ENCODE measurements around the gene PTPRQ.

The PTPRQ gene

GRCh38 chr12:80443974-80444666, at the start of gene PTPRQ:
PTPRQ (plus strand) TSS chr12:80444235; CDS start chr12:80444346, 111 bp downstream.
- ChIA-PET CTCF (no interaction called here), POLR2A (no interaction called here)
- TF ChIP-seq ZSCAN30 (tag by site-specific recombination; IDR thresholded peaks at IDR 0.05) (no peak), ZBTB8A (tag by site-specific recombination; IDR thresholded peaks at IDR 0.05) (no peak)
- no peaks in the 10 kb centered on the region for H3K9me3 ChIP-seq (ENCODE audit: control insufficient read depth, insufficient read depth, low read depth, low read length)
- no peaks in the 10 kb centered on the region for H3K36me3 ChIP-seq (ENCODE audit: control insufficient read depth in 2 of 2, insufficient read depth in 1 of 2, low read length in 2 of 2)
- no peak within 1 kb of the TSS for H3K4me3 ChIP-seq (ENCODE audit: low read depth, low read length)
- H3K27ac ChIP-seq (ENCODE audit: extremely low read depth, low read depth, low read length): no peak within 1 kb of the TSS
- H3K4me1 ChIP-seq (ENCODE audit: control insufficient read depth, insufficient read depth, low read length): peaks cover 2% of the 10 kb centered on the region; the same call in 1 of the 2 replicates

- no peaks in the 10 kb centered on the region for H3K4me1 ChIP-seq (ENCODE audit: control insufficient read depth, insufficient read depth, low read length)
- no peak overlapping the region for H3K4me3 ChIP-seq (ENCODE audit: low read depth, low read length)
- POLR2A ChIA-PET: no interaction called here
- TF ChIP-seq GLI4 (tag by site-specific recombination; IDR thresholded peaks at IDR 0.05) (no peak), ZNF311 (tag by site-specific recombination; IDR thresholded peaks at IDR 0.05; ENCODE audit: borderline replicate concordance) (no peak), ZBTB21 (tag by site-specific recombination; IDR thresholded peaks at IDR 0.05) (no peak), ZNF24 (tag by site-specific recombination; IDR thresholded peaks at IDR 0.05) (no peak), ZNF830 (tag by site-specific recombination; IDR thresholded peaks at IDR 0.05; ENCODE audit: low read depth) (no peak), ZNF426 (tag by site-specific recombination; IDR thresholded peaks at IDR 0.05) (no peak), HOXA7 (CRISPR knock-in tag; IDR thresholded peaks at IDR 0.05; ENCODE audit: borderline replicate concordance) (no peak), ZNF184 (tag by site-specific recombination; IDR thresholded peaks at IDR 0.05) (no peak), SETDB1 (IDR thresholded peaks at IDR 0.05; ENCODE audit: insufficient read length, low read length) (no peak), ZNF350 (tag by site-specific recombination; IDR thresholded peaks at IDR 0.05) (no peak), KLF10 (tag by site-specific recombination; IDR thresholded peaks at IDR 0.05) (no peak), ZNF140 (tag by site-specific recombination; IDR thresholded peaks at IDR 0.05) (no peak)
- no peak overlapping the region for H3K27ac ChIP-seq (ENCODE audit: extremely low read depth, low read depth, low read length)
- no peaks in the 10 kb centered on the region for H3K36me3 ChIP-seq (ENCODE audit: control insufficient read depth in 2 of 2, insufficient read depth in 1 of 2, low read length in 2 of 2)
- CTCF ChIA-PET: interaction anchor here (1.7 kb wide), 1 partner anchor 13 kb away, joined by 7 read pairs; no protein-coding TSS in a partner anchor
- no peaks in the 10 kb centered on the region for H3K9me3 ChIP-seq (ENCODE audit: control insufficient read depth, insufficient read depth, low read depth, low read length)
Observed at GRCh38 chr12:80400571-80400991, 43.5 kb upstream of the PTPRQ start.

- H3K27ac ChIP-seq (ENCODE audit: extremely low read depth, low read depth, low read length): no peak overlapping the region
- no peaks in the 10 kb centered on the region for H3K9me3 ChIP-seq (ENCODE audit: control insufficient read depth, insufficient read depth, low read depth, low read length)
- ChIA-PET CTCF (interaction anchor here (0.6 to 1.7 kb wide), 2 partner anchors 12 to 204 kb away, joined by 3 to 7 read pairs; no protein-coding TSS in a partner anchor), POLR2A (no interaction called here)
- H3K4me1 ChIP-seq (ENCODE audit: control insufficient read depth, insufficient read depth, low read length): no peaks in the 10 kb centered on the region
- TF ChIP-seq SCRT2 (tag by site-specific recombination; IDR thresholded peaks at IDR 0.05) (no peak), HOXC10 (CRISPR knock-in tag; IDR thresholded peaks at IDR 0.05) (no peak), ZNF404 (tag by site-specific recombination; IDR thresholded peaks at IDR 0.05) (no peak), GLI4 (tag by site-specific recombination; IDR thresholded peaks at IDR 0.05) (no peak), ZNF654 (tag by site-specific recombination; IDR thresholded peaks at IDR 0.05; ENCODE audit: low read depth) (no peak)
- H3K4me3 ChIP-seq (ENCODE audit: low read depth, low read length): no peak overlapping the region
- H3K36me3 ChIP-seq (ENCODE audit: control insufficient read depth in 2 of 2, insufficient read depth in 1 of 2, low read length in 2 of 2): no peaks in the 10 kb centered on the region
Observed at GRCh38 chr12:80401191-80401590, 42.8 kb upstream of the PTPRQ start.

- POLR2A ChIA-PET: no interaction called here
- CTCF ChIA-PET: interaction anchor here (1.1 kb wide), 1 partner anchor 9 kb away, joined by 4 read pairs; no protein-coding TSS in a partner anchor
- TF ChIP-seq ZNF324 (tag by site-specific recombination; IDR thresholded peaks at IDR 0.05) (no peak), ZNF501 (tag by site-specific recombination; IDR thresholded peaks at IDR 0.05) (no peak), ZNF670 (tag by site-specific recombination; IDR thresholded peaks at IDR 0.05; ENCODE audit: low read depth) (no peak), ZNF629 (tag by site-specific recombination; IDR thresholded peaks at IDR 0.05) (no peak), ZNF791 (tag by site-specific recombination; IDR thresholded peaks at IDR 0.05) (no peak), ZNF132 (tag by site-specific recombination; IDR thresholded peaks at IDR 0.05; ENCODE audit: borderline replicate concordance) (no peak), ZNF518A (tag by site-specific recombination; conservative IDR thresholded peaks at IDR 0.05; ENCODE audit: low read depth) (no peak), ZNF560 (tag by site-specific recombination; IDR thresholded peaks at IDR 0.05; ENCODE audit: borderline replicate concordance) (no peak)
Observed at GRCh38 chr12:80404629-80405028, 39.4 kb upstream of the PTPRQ start.

More at GRCh38 chr12:80404629-80405028, 39.4 kb upstream of the PTPRQ start:
- Histone ChIP-seq H3K4me1 (ENCODE audit: control insufficient read depth, insufficient read depth, low read length) (no peaks in the 10 kb centered on the region), H3K27ac (ENCODE audit: extremely low read depth, low read depth, low read length) (no peak overlapping the region), H3K36me3 (ENCODE audit: control insufficient read depth in 2 of 2, insufficient read depth in 1 of 2, low read length in 2 of 2) (no peaks in the 10 kb centered on the region), H3K9me3 (ENCODE audit: control insufficient read depth, insufficient read depth, low read depth, low read length) (no peaks in the 10 kb centered on the region), H3K4me3 (ENCODE audit: low read depth, low read length) (no peak overlapping the region)

Data from HEK293 (cell line).